ENCODE measurements around the gene FLT3. TPM values are rescaled to one million over a fixed set of nuclear protein-coding genes. Genes with fewer than 3 reads are reported as not detected.

Gene FLT3
- total and polyA plus RNA-seq, 2 donors (not counting 1 experiment from before 2014, with no cell fraction given) = 0.13 to 0.42 TPM

DNA sequence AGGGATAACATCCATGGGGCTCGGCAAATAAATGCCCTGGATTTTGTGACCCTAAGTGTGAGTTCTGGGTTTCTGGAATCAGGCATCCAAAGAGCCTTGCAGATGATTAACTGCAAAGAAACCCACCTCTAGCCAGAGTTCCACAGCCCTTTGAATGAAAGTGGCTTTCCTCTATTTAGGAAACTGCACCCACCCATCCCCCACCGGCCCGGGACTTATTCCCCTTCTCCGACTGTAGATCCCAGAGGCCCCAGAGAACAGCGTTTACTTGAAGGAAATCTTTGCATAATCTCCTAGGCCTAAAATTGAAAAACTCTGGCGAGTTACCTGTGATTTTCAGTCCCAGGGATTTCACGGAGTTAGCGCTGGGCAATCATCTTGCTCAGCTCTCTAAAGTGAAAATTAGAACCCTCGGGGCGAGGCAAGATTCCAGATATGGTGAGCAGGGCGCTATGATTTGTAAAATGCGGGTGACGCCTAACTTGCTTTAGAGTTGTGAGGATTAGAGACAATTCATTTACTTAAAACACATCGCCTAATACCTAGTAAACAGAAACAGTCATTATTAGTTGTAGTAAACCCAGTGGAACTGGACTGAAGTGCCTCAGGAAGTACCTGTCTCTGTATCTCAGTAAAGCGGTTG lies 121.3 kb downstream of the FLT3 start:
- Histone ChIP-seq H2AFZ (ENCODE audit: insufficient read depth, low read depth, low read length, poor library complexity, severe bottlenecking) (no peak overlapping the region), H3K4me2 (replicated peaks; ENCODE audit: low read depth, low read length, poor library complexity, severe bottlenecking) (peak overlapping the region; percentile 66), H4K20me1 (ENCODE audit: control insufficient read depth, insufficient read depth, low read length, poor library complexity, severe bottlenecking) (no peaks in the 10 kb centered on the region), H3K9ac (ENCODE audit: low read length) (no peak overlapping the region), H3K4me1 (ENCODE audit: control insufficient read depth in 2 of 2, insufficient read depth in 2 of 2, low read length in 2 of 2) (peaks cover 46 to 51% of the 10 kb centered on the region in 2 donors), H3K27me3 (replicated peaks in 1 of 4; ENCODE audit: control extremely low read depth in 1 of 4, control insufficient read depth in 3 of 4, insufficient read depth in 4 of 4, low read length in 3 of 4) (peaks cover 0 to 86% (median 65%) of the 10 kb centered on the region in 4 experiments), H3K36me3 (replicated peaks in 1 of 2; ENCODE audit: control extremely low read depth in 1 of 2, control insufficient read depth in 1 of 2, extremely low read depth in 1 of 2, insufficient read depth in 2 of 2, low read length in 1 of 2) (no peaks in the 10 kb centered on the region), H3K79me2 (ENCODE audit: control insufficient read depth, insufficient read depth, low read length) (no peaks in the 10 kb centered on the region), H3K27ac (ENCODE audit: low read length in 2 of 2) (no peak overlapping the region), H3K4me3 (ENCODE audit: control extremely low read depth in 1 of 5, extremely low read depth in 1 of 5, insufficient read depth in 1 of 5, low read depth in 2 of 5, low read length in 4 of 5) (peak overlapping the region in 1 of 5 experiments; percentile 20), H3K9me3 (ENCODE audit: control extremely low read depth in 1 of 3, control insufficient read depth in 2 of 3, insufficient read depth in 1 of 3, low read length in 2 of 3) (peaks cover 0 to 17% (median 0%) of the 10 kb centered on the region in 3 donors)
- Mint-ChIP-seq H3K9me3 (ENCODE audit: insufficient read depth) (no peaks in the 10 kb centered on the region), H3K27me3 (peaks cover 81% of the 10 kb centered on the region), H3K4me3 (peak overlapping the region; percentile 81), H3K27ac (no peak overlapping the region), H3K4me1 (peaks cover 39% of the 10 kb centered on the region)
- ChIA-PET CTCF (interaction anchor here (1.1 to 10.8 kb wide), 4 partner anchors 9 to 605 kb away, joined by 3 to 327 read pairs (median 4); partner anchors contain the start of gene URAD), POLR2A (no interaction called here)
- 19% methylated on average over 8 of the region's 15 CpGs for WGBS (ENCODE audit: insufficient coverage)
- DNase-seq = peak; percentile 24
- intact Hi-C loops (cut with micrococcal nuclease) = no loop called here
- no peak for ATAC-seq (ENCODE audit: low read depth)
- TF ChIP-seq, protein P1, sequence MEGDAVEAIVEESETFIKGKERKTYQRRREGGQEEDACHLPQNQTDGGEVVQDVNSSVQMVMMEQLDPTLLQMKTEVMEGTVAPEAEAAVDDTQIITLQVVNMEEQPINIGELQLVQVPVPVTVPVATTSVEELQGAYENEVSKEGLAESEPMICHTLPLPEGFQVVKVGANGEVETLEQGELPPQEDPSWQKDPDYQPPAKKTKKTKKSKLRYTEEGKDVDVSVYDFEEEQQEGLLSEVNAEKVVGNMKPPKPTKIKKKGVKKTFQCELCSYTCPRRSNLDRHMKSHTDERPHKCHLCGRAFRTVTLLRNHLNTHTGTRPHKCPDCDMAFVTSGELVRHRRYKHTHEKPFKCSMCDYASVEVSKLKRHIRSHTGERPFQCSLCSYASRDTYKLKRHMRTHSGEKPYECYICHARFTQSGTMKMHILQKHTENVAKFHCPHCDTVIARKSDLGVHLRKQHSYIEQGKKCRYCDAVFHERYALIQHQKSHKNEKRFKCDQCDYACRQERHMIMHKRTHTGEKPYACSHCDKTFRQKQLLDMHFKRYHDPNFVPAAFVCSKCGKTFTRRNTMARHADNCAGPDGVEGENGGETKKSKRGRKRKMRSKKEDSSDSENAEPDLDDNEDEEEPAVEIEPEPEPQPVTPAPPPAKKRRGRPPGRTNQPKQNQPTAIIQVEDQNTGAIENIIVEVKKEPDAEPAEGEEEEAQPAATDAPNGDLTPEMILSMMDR (IDR thresholded peaks at IDR 0.05) = no peak
- no peak for TF ChIP-seq EZH2 (IDR thresholded peaks at IDR 0.05; ENCODE audit: borderline replicate concordance, insufficient read depth, low read depth, low read length, poor library complexity, severe bottlenecking)

DNA sequence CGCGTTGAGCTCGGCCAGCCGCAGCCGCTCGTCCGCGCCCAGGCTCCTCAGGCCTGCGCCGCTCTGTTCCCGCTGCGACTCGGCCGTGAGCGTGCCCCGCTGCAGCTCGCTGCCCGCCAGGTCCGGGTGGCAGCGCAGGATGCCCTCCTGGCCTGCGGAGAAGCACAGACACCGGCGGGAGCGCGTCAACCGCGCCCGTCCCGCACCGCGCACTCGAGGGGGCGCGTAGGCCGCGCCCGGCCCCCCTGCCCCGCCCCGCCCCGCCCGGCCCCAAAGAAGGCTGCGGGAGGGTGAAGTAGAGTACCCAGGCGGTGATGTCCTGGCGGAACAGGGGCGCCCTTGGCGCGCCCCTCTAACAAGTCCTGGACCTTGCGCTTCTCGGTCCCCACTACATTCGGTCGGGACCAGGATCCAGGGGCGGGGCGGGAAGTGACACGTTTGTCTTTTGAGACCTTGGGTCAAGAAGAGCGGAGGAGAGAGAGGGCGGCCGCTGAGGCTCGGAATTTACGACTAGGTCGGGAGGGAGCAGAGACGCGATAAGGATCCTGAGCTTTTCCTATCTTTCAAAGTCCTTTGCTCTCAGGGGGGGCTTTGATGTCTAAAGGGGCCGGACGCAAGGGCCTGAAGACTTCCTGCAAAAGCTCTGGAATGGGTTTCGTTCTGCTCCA lies 121.9 kb downstream of the FLT3 start:
- ATAC-seq (ENCODE audit: low read depth) (no peak), DNase-seq (no peak)
- H3K4me2 ChIP-seq (replicated peaks; ENCODE audit: low read depth, low read length, poor library complexity, severe bottlenecking) = peak overlapping the region; percentile 66
- no peak overlapping the region for H3K4me3 ChIP-seq (ENCODE audit: control extremely low read depth in 1 of 5, extremely low read depth in 1 of 5, insufficient read depth in 1 of 5, low read depth in 2 of 5, low read length in 4 of 5)
- no peaks in the 10 kb centered on the region for H3K79me2 ChIP-seq (ENCODE audit: control insufficient read depth, insufficient read depth, low read length)
- Mint-ChIP-seq H3K9me3 (ENCODE audit: insufficient read depth) (no peaks in the 10 kb centered on the region), H3K4me1 (peaks cover 39% of the 10 kb centered on the region), H3K27ac (no peak overlapping the region), H3K4me3 (peak overlapping the region; percentile 81), H3K27me3 (peaks cover 81% of the 10 kb centered on the region)
- WGBS (ENCODE audit: insufficient coverage) = 7% methylated on average over 64 of the region's 65 CpGs
- no peaks in the 10 kb centered on the region for H4K20me1 ChIP-seq (ENCODE audit: control insufficient read depth, insufficient read depth, low read length, poor library complexity, severe bottlenecking)
- H3K36me3 ChIP-seq (replicated peaks in 1 of 2; ENCODE audit: control extremely low read depth in 1 of 2, control insufficient read depth in 1 of 2, extremely low read depth in 1 of 2, insufficient read depth in 2 of 2, low read length in 1 of 2) = no peaks in the 10 kb centered on the region
- H3K27ac ChIP-seq (ENCODE audit: low read length in 2 of 2) = no peak overlapping the region
- no peak overlapping the region for H2AFZ ChIP-seq (ENCODE audit: insufficient read depth, low read depth, low read length, poor library complexity, severe bottlenecking)
- intact Hi-C loops (cut with micrococcal nuclease) = no loop called here
- H3K9me3 ChIP-seq (ENCODE audit: control extremely low read depth in 1 of 3, control insufficient read depth in 2 of 3, insufficient read depth in 1 of 3, low read length in 2 of 3) = peaks cover 0 to 17% (median 0%) of the 10 kb centered on the region in 3 donors
- POLR2A ChIA-PET = no interaction called here
- CTCF ChIA-PET = interaction anchor here (0.6 to 10.8 kb wide), 5 partner anchors 9 to 605 kb away, joined by 3 to 327 read pairs (median 5); partner anchors contain the start of gene URAD
- H3K27me3 ChIP-seq (replicated peaks in 1 of 4; ENCODE audit: control extremely low read depth in 1 of 4, control insufficient read depth in 3 of 4, insufficient read depth in 4 of 4, low read length in 3 of 4) = peaks cover 0 to 89% (median 67%) of the 10 kb centered on the region in 4 experiments
- peaks cover 46 to 51% of the 10 kb centered on the region in 2 donors for H3K4me1 ChIP-seq (ENCODE audit: control insufficient read depth in 2 of 2, insufficient read depth in 2 of 2, low read length in 2 of 2)
- H3K9ac ChIP-seq (ENCODE audit: low read length) = no peak overlapping the region
- TF ChIP-seq EZH2 (IDR thresholded peaks at IDR 0.05; ENCODE audit: borderline replicate concordance, insufficient read depth, low read depth, low read length, poor library complexity, severe bottlenecking) = no peak
- TF ChIP-seq, protein P1 (IDR thresholded peaks at IDR 0.05) = no peak
